HepG2 (cell line): ENCODE measurements around the gene MAP3K3. TPM values are rescaled to one million over a fixed set of nuclear protein-coding genes. Genes with fewer than 3 reads are reported as not detected.
A peak's percentile ranks its signal among the peaks of the same experiment; 100 is the strongest.

Experiments
- ATM ChIP-seq: fragments of 450-650 bp; IDR thresholded peaks from 2 replicates; pipeline ENCODE4 v1.7.1; 2017; ENCODE audit warnings: mild to moderate bottlenecking, borderline replicate concordance
- EEA1 ChIP-seq: sonication (generic); formaldehyde crosslinking; IDR thresholded peaks from 2 replicates; pipeline ENCODE4 v1.5.1; 2020; ENCODE audit warnings: mild to moderate bottlenecking, missing genetic modification reagents, borderline replicate concordance
- GATA4 ChIP-seq: sonication (generic); IDR thresholded peaks from 2 replicates; pipeline ENCODE4 v1.6.1; 2016; ENCODE audit warnings: antibody characterized with exemption, low read depth, borderline replicate concordance
- HMG20B ChIP-seq: conservative IDR thresholded peaks from 2 replicates; pipeline ENCODE4 v1.6.1; 2016; ENCODE audit warnings: missing genetic modification reagents, missing compliant biosample characterization
- HNF4G ChIP-seq, 2 experiments: sonication (generic) in 1 of 2; formaldehyde crosslinking in 1 of 2; IDR thresholded peaks; 2 replicates each; pipeline versions ENCODE4 v1.4.0 to v1.6.1; 2011 to 2020; ENCODE audit warnings: borderline replicate concordance in 2 of 2, low read depth in 2 of 2, mild to moderate bottlenecking in 2 of 2, low read length in 1 of 2, missing genetic modification reagents in 1 of 2, moderate library complexity in 1 of 2
- NCOR1 ChIP-seq: fragments of 200-600 bp; sonication (generic); IDR thresholded peaks from 2 replicates; pipeline ENCODE4 v1.7.0; 2017; ENCODE audit warnings: antibody characterized with exemption, low read length, borderline replicate concordance
- PHF5A ChIP-seq: IDR thresholded peaks from one replicate; pipeline ENCODE4 v1.6.1; 2018; ENCODE audit warnings: low read depth, missing genetic modification reagents; ENCODE audit not compliant: unreplicated experiment
- SCMH1 ChIP-seq: sonication (generic); formaldehyde crosslinking; IDR thresholded peaks from 2 replicates; pipeline ENCODE4 v1.9.0; 2021; ENCODE audit warnings: missing genetic modification reagents, mild to moderate bottlenecking, borderline replicate concordance
- ZNF12 ChIP-seq: sonication (generic); formaldehyde crosslinking; IDR thresholded peaks from 2 replicates; pipeline ENCODE4 v1.5.0; 2020; ENCODE audit warnings: missing genetic modification reagents
- ZNF720 ChIP-seq: sonication (generic); formaldehyde crosslinking; IDR thresholded peaks from 2 replicates; pipeline ENCODE4 v1.4.0; 2020; ENCODE audit warnings: missing genetic modification reagents
- polyA plus RNA-seq, 8 experiments: library from polyadenylated mRNA; depleted of rRNA in 3 of 8; stranded (reverse) in 7 of 8; unstranded in 1 of 8; fragments of >200 nt; fragmentation: Illumina TruSeq in 4 of 8; extraction: Trizol in 4 of 8; gene quantifications; 2 replicates each; pipeline versions ENCODE4 v1.2.1 to v1.2.3, GENCODE V29; 2011 to 2016; ENCODE audit warnings: low read depth in 4 of 8, missing spikeins in 1 of 8, mixed read lengths in 1 of 8; ENCODE audit not compliant: insufficient read depth in 1 of 8
- total RNA-seq, 5 experiments: library from RNA; depleted of rRNA; stranded (reverse); fragments of >200 nt; fragmentation: Illumina TruSeq; extraction: Trizol; gene quantifications; 2 replicates each; pipeline ENCODE4 v1.2.3, GENCODE V29; 2016; ENCODE audit warnings: low read depth in 1 of 5
- TF ChIP-seq, protein P1 (sequence below): sonication (generic); formaldehyde crosslinking; IDR thresholded peaks from 2 replicates; pipeline ENCODE4 v1.4.0; 2020; ENCODE audit warnings: missing genetic modification reagents
- TF ChIP-seq, protein P2 (sequence below): sonication (generic); formaldehyde crosslinking; IDR thresholded peaks from 2 replicates; pipeline ENCODE4 v1.5.1; 2020; ENCODE audit warnings: missing genetic modification reagents, mild to moderate bottlenecking, borderline replicate concordance
- TF ChIP-seq, protein P3 (sequence below): sonication (generic); formaldehyde crosslinking; IDR thresholded peaks from 2 replicates; pipeline ENCODE4 v1.4.0; 2020; ENCODE audit warnings: missing genetic modification reagents
- TF ChIP-seq, protein P4 (sequence below): sonication (generic); formaldehyde crosslinking; IDR thresholded peaks from 2 replicates; pipeline ENCODE4 v1.9.0; 2021; ENCODE audit warnings: missing genetic modification reagents, mild to moderate bottlenecking, borderline replicate concordance
- TF ChIP-seq, protein P5 (sequence below): sonication (generic); formaldehyde crosslinking; IDR thresholded peaks from 2 replicates; pipeline ENCODE4 v1.4.0; 2020; ENCODE audit warnings: low read depth, mild to moderate bottlenecking, missing genetic modification reagents

The MAP3K3 gene
- total and polyA plus RNA-seq, 2 of the 13 experiments (the other 11 are each of a cell fraction or from before 2014, with no cell fraction given) = 17.7 to 21.8 TPM

DNA sequence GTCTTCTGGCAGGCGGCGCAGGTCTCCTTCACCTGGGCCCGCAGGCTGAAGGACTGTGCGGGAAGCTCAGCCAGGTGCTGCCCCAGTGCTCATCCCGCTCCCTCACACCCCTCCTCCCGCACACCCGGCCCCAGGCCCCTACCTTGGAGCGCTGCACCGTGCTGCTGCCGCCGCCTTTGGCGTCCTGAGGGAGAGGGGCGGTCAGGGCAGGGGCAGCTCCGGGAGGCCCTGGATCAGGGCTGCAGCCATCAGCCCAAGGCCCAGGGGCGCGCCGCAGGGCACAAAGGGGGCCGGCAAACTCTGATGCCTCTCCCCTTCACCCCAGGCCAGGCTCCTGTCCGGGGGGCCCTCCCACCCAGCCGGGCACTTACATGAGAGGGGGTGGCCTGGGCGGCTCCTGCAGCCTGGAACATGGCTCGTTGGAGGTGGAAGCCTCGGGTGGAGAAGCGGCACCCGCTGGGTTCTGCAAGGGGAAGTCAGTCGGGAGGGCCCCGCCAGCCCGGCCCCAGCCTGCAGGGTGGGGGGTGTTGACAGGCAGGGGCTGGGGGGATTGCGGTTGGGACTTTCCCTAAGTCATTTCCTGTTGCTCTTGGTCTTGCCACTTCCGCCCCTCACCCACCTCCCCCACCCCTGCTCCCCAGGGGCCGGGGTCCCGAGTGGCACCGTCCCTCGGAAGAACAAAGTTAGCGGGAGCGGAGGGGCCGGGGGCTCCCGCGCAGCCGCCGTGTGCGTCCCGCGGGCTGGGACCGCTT lies 76.8 kb downstream of the MAP3K3 start (continued):
- TF ChIP-seq HNF4G (IDR thresholded peaks at IDR 0.05; ENCODE audit: borderline replicate concordance, low read depth, low read length) (no peak), HNF4G (CRISPR knock-in tag; IDR thresholded peaks at IDR 0.05; ENCODE audit: borderline replicate concordance, low read depth) (no peak), EEA1 (no peak), ZNF12 (CRISPR knock-in tag) (no peak), HMG20B (CRISPR knock-in tag) (no peak), ATM (no peak), PHF5A (no peak), SCMH1 (CRISPR knock-in tag) (no peak), GATA4 (no peak), ZNF720 (no peak), NCOR1 (no peak)
- TF ChIP-seq, protein P1, sequence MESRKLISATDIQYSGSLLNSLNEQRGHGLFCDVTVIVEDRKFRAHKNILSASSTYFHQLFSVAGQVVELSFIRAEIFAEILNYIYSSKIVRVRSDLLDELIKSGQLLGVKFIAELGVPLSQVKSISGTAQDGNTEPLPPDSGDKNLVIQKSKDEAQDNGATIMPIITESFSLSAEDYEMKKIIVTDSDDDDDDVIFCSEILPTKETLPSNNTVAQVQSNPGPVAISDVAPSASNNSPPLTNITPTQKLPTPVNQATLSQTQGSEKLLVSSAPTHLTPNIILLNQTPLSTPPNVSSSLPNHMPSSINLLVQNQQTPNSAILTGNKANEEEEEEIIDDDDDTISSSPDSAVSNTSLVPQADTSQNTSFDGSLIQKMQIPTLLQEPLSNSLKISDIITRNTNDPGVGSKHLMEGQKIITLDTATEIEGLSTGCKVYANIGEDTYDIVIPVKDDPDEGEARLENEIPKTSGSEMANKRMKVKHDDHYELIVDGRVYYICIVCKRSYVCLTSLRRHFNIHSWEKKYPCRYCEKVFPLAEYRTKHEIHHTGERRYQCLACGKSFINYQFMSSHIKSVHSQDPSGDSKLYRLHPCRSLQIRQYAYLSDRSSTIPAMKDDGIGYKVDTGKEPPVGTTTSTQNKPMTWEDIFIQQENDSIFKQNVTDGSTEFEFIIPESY = peak; percentile 70
- TF ChIP-seq, protein P2, sequence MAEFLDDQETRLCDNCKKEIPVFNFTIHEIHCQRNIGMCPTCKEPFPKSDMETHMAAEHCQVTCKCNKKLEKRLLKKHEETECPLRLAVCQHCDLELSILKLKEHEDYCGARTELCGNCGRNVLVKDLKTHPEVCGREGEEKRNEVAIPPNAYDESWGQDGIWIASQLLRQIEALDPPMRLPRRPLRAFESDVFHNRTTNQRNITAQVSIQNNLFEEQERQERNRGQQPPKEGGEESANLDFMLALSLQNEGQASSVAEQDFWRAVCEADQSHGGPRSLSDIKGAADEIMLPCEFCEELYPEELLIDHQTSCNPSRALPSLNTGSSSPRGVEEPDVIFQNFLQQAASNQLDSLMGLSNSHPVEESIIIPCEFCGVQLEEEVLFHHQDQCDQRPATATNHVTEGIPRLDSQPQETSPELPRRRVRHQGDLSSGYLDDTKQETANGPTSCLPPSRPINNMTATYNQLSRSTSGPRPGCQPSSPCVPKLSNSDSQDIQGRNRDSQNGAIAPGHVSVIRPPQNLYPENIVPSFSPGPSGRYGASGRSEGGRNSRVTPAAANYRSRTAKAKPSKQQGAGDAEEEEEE (CRISPR knock-in tag) = no peak
- TF ChIP-seq, protein P3, sequence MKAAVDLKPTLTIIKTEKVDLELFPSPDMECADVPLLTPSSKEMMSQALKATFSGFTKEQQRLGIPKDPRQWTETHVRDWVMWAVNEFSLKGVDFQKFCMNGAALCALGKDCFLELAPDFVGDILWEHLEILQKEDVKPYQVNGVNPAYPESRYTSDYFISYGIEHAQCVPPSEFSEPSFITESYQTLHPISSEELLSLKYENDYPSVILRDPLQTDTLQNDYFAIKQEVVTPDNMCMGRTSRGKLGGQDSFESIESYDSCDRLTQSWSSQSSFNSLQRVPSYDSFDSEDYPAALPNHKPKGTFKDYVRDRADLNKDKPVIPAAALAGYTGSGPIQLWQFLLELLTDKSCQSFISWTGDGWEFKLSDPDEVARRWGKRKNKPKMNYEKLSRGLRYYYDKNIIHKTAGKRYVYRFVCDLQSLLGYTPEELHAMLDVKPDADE = 0 out of 2 replicates have a peak, but pooled peaks have one; percentile 3
- TF ChIP-seq, protein P4, sequence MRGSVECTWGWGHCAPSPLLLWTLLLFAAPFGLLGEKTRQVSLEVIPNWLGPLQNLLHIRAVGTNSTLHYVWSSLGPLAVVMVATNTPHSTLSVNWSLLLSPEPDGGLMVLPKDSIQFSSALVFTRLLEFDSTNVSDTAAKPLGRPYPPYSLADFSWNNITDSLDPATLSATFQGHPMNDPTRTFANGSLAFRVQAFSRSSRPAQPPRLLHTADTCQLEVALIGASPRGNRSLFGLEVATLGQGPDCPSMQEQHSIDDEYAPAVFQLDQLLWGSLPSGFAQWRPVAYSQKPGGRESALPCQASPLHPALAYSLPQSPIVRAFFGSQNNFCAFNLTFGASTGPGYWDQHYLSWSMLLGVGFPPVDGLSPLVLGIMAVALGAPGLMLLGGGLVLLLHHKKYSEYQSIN (CRISPR knock-in tag) = no peak
- TF ChIP-seq, protein P5, sequence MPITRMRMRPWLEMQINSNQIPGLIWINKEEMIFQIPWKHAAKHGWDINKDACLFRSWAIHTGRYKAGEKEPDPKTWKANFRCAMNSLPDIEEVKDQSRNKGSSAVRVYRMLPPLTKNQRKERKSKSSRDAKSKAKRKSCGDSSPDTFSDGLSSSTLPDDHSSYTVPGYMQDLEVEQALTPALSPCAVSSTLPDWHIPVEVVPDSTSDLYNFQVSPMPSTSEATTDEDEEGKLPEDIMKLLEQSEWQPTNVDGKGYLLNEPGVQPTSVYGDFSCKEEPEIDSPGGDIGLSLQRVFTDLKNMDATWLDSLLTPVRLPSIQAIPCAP (CRISPR knock-in tag) = no peak
